ENCODE results near the gene FAM168A. TPM values are rescaled to one million over a fixed set of nuclear protein-coding genes. Genes with fewer than 3 reads are reported as not detected.

Gene FAM168A
- total and polyA plus RNA-seq, 10 of the 15 experiments (the other 5 are each of a cell fraction or from before 2014, with no cell fraction given) = 1.7 to 20.0 (median 10.0) TPM

DNA sequence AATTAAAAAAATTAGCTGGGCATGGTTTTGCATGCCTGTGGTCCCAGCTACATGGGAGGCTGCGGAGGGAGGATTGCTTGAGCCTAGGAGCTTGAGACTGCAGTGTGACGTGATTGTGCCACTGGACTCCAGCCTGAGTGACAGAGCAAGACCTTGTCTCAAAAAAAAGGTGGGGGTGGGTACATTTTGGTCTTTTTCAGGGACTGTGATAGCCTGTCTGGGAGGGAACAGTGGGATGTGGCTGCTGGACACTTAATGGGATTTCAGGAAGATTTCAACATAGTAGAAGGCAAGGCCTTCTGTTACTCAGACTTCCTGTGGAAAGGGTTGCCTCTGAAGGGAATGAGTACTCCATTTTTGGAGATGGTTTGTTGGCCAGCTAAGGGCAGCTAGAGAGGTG lies 181.1 kb downstream of the FAM168A start:
- Histone ChIP-seq H4K20me1 (ENCODE audit: control insufficient read depth, insufficient read depth) (no peaks in the 10 kb centered on the region), H3K27me3 (replicated peaks in 1 of 2; ENCODE audit: control insufficient read depth in 2 of 2, insufficient read depth in 2 of 2, low read length in 1 of 2) (no peaks in the 10 kb centered on the region), H3K4me2 (ENCODE audit: control insufficient read depth, insufficient read depth) (no peak overlapping the region), H3K27ac (ENCODE audit: control insufficient read depth, insufficient read depth) (no peak overlapping the region), H3K36me3 (ENCODE audit: control insufficient read depth in 2 of 2, insufficient read depth in 2 of 2, low read length in 1 of 2) (peaks cover 0 to 4% of the 10 kb centered on the region in 2 experiments; a peak in 2 of 4 replicates), H3K79me2 (ENCODE audit: control insufficient read depth, insufficient read depth, low read length) (no peaks in the 10 kb centered on the region), H3K4me1 (ENCODE audit: control insufficient read depth, insufficient read depth, low read length) (peaks cover 9% of the 10 kb centered on the region; the same call in 1 of the 2 replicates), H3K9ac (ENCODE audit: control insufficient read depth, insufficient read depth, low read length) (no peak overlapping the region), H2AFZ (ENCODE audit: control insufficient read depth, low read depth, low read length) (no peak overlapping the region), H3K9me3 (replicated peaks; ENCODE audit: control insufficient read depth, insufficient read depth, low read length) (no peaks in the 10 kb centered on the region), H3K4me3 (no peak overlapping the region)
- BruUV-seq (replicated peaks) = no TSS peak
- DNase-seq (ENCODE audit: low read depth, low spot score) = no peak
- FAIRE-seq = no peak
- 93% methylated on average over 2 of the region's 2 CpGs for WGBS (ENCODE audit: insufficient coverage, insufficient replicate concordance, low lambda C conversion rate, missing lambda C conversion rate)
- ATAC-seq = no peak
- in situ Hi-C loops (cut with MboI) (no loop called here), intact Hi-C loops (cut with micrococcal nuclease; ENCODE audit: unreplicated experiment) (loop anchor here (5.0 kb wide), 1 partner anchor 246 kb away; no protein-coding TSS in a partner anchor)
- ChIA-PET POLR2A (interaction anchor here (0.6 to 0.7 kb wide), 3 partner anchors 14 to 1272 kb away, joined by 3 to 6 read pairs (median 5); no protein-coding TSS in a partner anchor), RAD21 (ENCODE audit: unreplicated experiment) (no interaction called here), CTCF (interaction anchor here (0.7 to 3.2 kb wide), 3 partner anchors 9 to 244 kb away, joined by 3 to 22 read pairs (median 4); no protein-coding TSS in a partner anchor), SMC1A (ENCODE audit: uncharacterized antibody, unreplicated experiment) (interaction anchor here (1.3 to 2.5 kb wide), 2 partner anchors 11 to 209 kb away, joined by 5 to 12 read pairs; no protein-coding TSS in a partner anchor)
- TF ChIP-seq SMC3 (IDR thresholded peaks at IDR 0.05; ENCODE audit: borderline replicate concordance, low read length) (no peak), RBBP5 (conservative IDR thresholded peaks at IDR 0.05) (no peak), ZNF24 (IDR thresholded peaks at IDR 0.05) (no peak), NRF1 (conservative IDR thresholded peaks at IDR 0.05; ENCODE audit: low read depth, low read length) (no peak)
- TF ChIP-seq, protein P1, sequence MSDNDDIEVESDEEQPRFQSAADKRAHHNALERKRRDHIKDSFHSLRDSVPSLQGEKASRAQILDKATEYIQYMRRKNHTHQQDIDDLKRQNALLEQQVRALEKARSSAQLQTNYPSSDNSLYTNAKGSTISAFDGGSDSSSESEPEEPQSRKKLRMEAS (IDR thresholded peaks at IDR 0.05; ENCODE audit: low read depth, low read length) = no peak
- TF ChIP-seq, protein P2, sequence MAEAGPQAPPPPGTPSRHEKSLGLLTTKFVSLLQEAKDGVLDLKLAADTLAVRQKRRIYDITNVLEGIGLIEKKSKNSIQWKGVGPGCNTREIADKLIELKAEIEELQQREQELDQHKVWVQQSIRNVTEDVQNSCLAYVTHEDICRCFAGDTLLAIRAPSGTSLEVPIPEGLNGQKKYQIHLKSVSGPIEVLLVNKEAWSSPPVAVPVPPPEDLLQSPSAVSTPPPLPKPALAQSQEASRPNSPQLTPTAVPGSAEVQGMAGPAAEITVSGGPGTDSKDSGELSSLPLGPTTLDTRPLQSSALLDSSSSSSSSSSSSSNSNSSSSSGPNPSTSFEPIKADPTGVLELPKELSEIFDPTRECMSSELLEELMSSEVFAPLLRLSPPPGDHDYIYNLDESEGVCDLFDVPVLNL (IDR thresholded peaks at IDR 0.05; ENCODE audit: low read depth, low read length) = no peak
- TF ChIP-seq, protein P3, sequence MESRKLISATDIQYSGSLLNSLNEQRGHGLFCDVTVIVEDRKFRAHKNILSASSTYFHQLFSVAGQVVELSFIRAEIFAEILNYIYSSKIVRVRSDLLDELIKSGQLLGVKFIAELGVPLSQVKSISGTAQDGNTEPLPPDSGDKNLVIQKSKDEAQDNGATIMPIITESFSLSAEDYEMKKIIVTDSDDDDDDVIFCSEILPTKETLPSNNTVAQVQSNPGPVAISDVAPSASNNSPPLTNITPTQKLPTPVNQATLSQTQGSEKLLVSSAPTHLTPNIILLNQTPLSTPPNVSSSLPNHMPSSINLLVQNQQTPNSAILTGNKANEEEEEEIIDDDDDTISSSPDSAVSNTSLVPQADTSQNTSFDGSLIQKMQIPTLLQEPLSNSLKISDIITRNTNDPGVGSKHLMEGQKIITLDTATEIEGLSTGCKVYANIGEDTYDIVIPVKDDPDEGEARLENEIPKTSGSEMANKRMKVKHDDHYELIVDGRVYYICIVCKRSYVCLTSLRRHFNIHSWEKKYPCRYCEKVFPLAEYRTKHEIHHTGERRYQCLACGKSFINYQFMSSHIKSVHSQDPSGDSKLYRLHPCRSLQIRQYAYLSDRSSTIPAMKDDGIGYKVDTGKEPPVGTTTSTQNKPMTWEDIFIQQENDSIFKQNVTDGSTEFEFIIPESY (IDR thresholded peaks at IDR 0.05) = no peak
